IMR-90 (cell line): ENCODE data around the gene MAML3. TPM values are rescaled to one million over a fixed set of nuclear protein-coding genes. Genes with fewer than 3 reads are reported as not detected.

Experiments
- ATAC-seq: fragments of 200-7000 bp; cut with Tn5 transposase; 2 replicates; pipeline ENCODE4 v1.9.1; 2020; ENCODE audit warnings: low read depth, mild to moderate bottlenecking, moderate library complexity
- BruUV-seq: library from RNA; stranded (reverse); fragments of 400-500 nt; replicated peaks from 2 replicates; lab custom pipeline; 2021; lab: Mats Ljungman, UMichigan
- CTCF ChIA-PET: fragments of 300-600 bp; formaldehyde crosslinking; extraction: SDS; loops from one replicate; lab custom pipeline; 2021; ENCODE audit warnings: antibody characterized with exemption; lab: Yijun Ruan, JAX
- POLR2A ChIA-PET: fragments of 300-600 bp; sonication (Branson Sonifier 250); formaldehyde crosslinking; loops from one replicate; lab custom pipeline; 2022; ENCODE audit warnings: antibody characterized with exemption; ENCODE audit not compliant: unreplicated experiment; lab: Charles Lee
- DNase-seq: peaks from one replicate; pipeline ENCODE4 v3.0.0; 2013
- H2AFZ ChIP-seq: replicated peaks from 2 replicates; pipeline ENCODE3; 2013; ENCODE audit warnings: low read length, mild to moderate bottlenecking; ENCODE audit not compliant: poor library complexity
- H2AK5ac ChIP-seq: 2 replicates; pipeline ENCODE4 v1.6.1; 2013; ENCODE audit warnings: low read depth, low read length, inconsistent platforms
- H2AK9ac ChIP-seq: replicated peaks from 2 replicates; pipeline ENCODE3; 2013; ENCODE audit warnings: mild to moderate bottlenecking, low read depth, low read length, moderate library complexity; ENCODE audit not compliant: poor library complexity
- H2BK120ac ChIP-seq: 2 replicates; pipeline ENCODE4 v1.6.1; 2013; ENCODE audit warnings: low read depth, low read length, inconsistent platforms
- H2BK15ac ChIP-seq: 3 replicates; pipeline ENCODE4 v1.6.1; 2013; ENCODE audit warnings: low read depth, low read length, inconsistent platforms
- H2BK20ac ChIP-seq: 2 replicates; pipeline ENCODE4 v1.6.1; 2013; ENCODE audit warnings: low read depth, mild to moderate bottlenecking, inconsistent platforms, low read length, moderate library complexity
- H2BK5ac ChIP-seq: 2 replicates; pipeline ENCODE4 v1.6.1; 2013; ENCODE audit warnings: mild to moderate bottlenecking, low read depth, low read length, inconsistent platforms; ENCODE audit not compliant: poor library complexity, severe bottlenecking
- H3K14ac ChIP-seq: replicated peaks from 2 replicates; pipeline ENCODE4 v1.6.1; 2013; ENCODE audit warnings: low read depth, low read length, inconsistent platforms
- H3K18ac ChIP-seq: 2 replicates; pipeline ENCODE4 v1.6.1; 2013; ENCODE audit warnings: low read depth, low read length, control low read depth
- H3K23ac ChIP-seq: 2 replicates; pipeline ENCODE4 v1.6.1; 2013; ENCODE audit warnings: low read depth, low read length, inconsistent platforms
- H3K27ac ChIP-seq: 2 replicates; pipeline ENCODE4 v1.5.1; 2013; ENCODE audit warnings: mild to moderate bottlenecking, control low read depth, low read length; ENCODE audit not compliant: insufficient read depth
- H3K27me3 ChIP-seq: 2 replicates; pipeline ENCODE4 v1.6.1; 2013; ENCODE audit warnings: low read length; ENCODE audit not compliant: control insufficient read depth, insufficient read depth
- H3K36me3 ChIP-seq: 2 replicates; pipeline ENCODE4 v1.6.1; 2013; ENCODE audit warnings: low read length, mixed read lengths; ENCODE audit not compliant: control insufficient read depth, insufficient read depth
- H3K4ac ChIP-seq: 2 replicates; pipeline ENCODE4 v1.6.1; 2013; ENCODE audit warnings: low read depth, low read length, inconsistent platforms
- H3K4me1 ChIP-seq: 2 replicates; pipeline ENCODE4 v1.6.1; 2013; ENCODE audit warnings: low read length, mixed read lengths; ENCODE audit not compliant: control insufficient read depth, insufficient read depth
- H3K4me2 ChIP-seq: 2 replicates; pipeline ENCODE4 v1.6.1; 2013; ENCODE audit warnings: low read depth, mild to moderate bottlenecking, control low read depth, low read length, moderate library complexity
- H3K4me3 ChIP-seq: 2 replicates; pipeline ENCODE4 v1.5.1; 2013; ENCODE audit warnings: low read depth, mild to moderate bottlenecking, control low read depth, low read length, moderate library complexity; ENCODE audit not compliant: insufficient read depth
- H3K56ac ChIP-seq: 2 replicates; pipeline ENCODE4 v1.6.1; 2013; ENCODE audit warnings: low read length, inconsistent platforms; ENCODE audit not compliant: insufficient read depth; ENCODE audit errors: extremely low read depth
- H3K79me1 ChIP-seq, 2 experiments: 2 replicates each; pipeline ENCODE4 v1.6.1; 2013; ENCODE audit warnings: low read length in 2 of 2, inconsistent platforms in 1 of 2, low read depth in 1 of 2
- H3K9ac ChIP-seq: 2 replicates; pipeline ENCODE4 v1.6.1; 2013; ENCODE audit warnings: low read depth, low read length, control low read depth
- H3K9me1 ChIP-seq: 2 replicates; pipeline ENCODE4 v1.6.1; 2013; ENCODE audit warnings: low read length, inconsistent platforms; ENCODE audit not compliant: insufficient read depth
- H3K9me3 ChIP-seq: 2 replicates; pipeline ENCODE4 v1.6.1; 2013; ENCODE audit warnings: low read length; ENCODE audit not compliant: control insufficient read depth, insufficient read depth
- H4K20me1 ChIP-seq: 2 replicates; pipeline ENCODE4 v1.6.1; 2013; ENCODE audit warnings: low read length, inconsistent platforms; ENCODE audit not compliant: insufficient read depth
- H4K5ac ChIP-seq: 2 replicates; pipeline ENCODE4 v1.6.1; 2013; ENCODE audit warnings: mild to moderate bottlenecking, low read depth, low read length, control low read depth
- H4K8ac ChIP-seq, 2 experiments: 2 replicates each; pipeline ENCODE4 v1.6.1; 2013; ENCODE audit warnings: low read depth in 2 of 2, low read length in 2 of 2, control low read depth in 1 of 2, inconsistent platforms in 1 of 2
- H4K91ac ChIP-seq: 2 replicates; pipeline ENCODE4 v1.6.1; 2013; ENCODE audit warnings: low read depth, low read length, inconsistent platforms; ENCODE audit not compliant: insufficient read depth
- CEBPB ChIP-seq: IDR thresholded peaks from 2 replicates; pipeline ENCODE4 v1.6.1; 2012; ENCODE audit warnings: low read depth, low read length, improper control_type of control experiment
- MAZ ChIP-seq: IDR thresholded peaks from 2 replicates; pipeline ENCODE4 v1.6.1; 2012; ENCODE audit warnings: low read depth, mild to moderate bottlenecking, low read length, improper control_type of control experiment, moderate library complexity, borderline replicate concordance
- NFE2L2 ChIP-seq: fragments of 150-350 bp; IDR thresholded peaks from 2 replicates; pipeline ENCODE4 v1.6.1; 2016; ENCODE audit warnings: low read depth, mild to moderate bottlenecking, low read length
- RFX5 ChIP-seq: IDR thresholded peaks from 2 replicates; pipeline ENCODE4 v1.8.0; 2012; ENCODE audit warnings: low read depth, mild to moderate bottlenecking, low read length, moderate library complexity
- WGBS, 2 experiments: methylation state at CpG; one replicate each; pipeline versions ENCODE4 v1.1.5 to v1.1.7; 2013; ENCODE audit warnings: missing lambda C conversion rate in 2 of 2; ENCODE audit not compliant: insufficient read length in 1 of 2; ENCODE audit errors: extremely low coverage in 2 of 2; 5-methylcytosine and 5-hydroxymethylcytosine counted together
- dilution Hi-C: fragments of 300-500 bp; cut with HindIII; formaldehyde crosslinking; loops from one replicate; pipeline ENCODE4 v1.14.3; 2018; ENCODE audit warnings: low sequenced_read_pairs; ENCODE audit not compliant: unreplicated experiment
- in situ Hi-C: fragments of 300-500 bp; cut with MboI; formaldehyde crosslinking; loops from 3 replicates; pipeline ENCODE4 v1.14.3; 2019; ENCODE audit warnings: low sequenced_read_pairs, inconsistent platforms, mixed read lengths
- intact Hi-C: fragments of 100-400 bp; cut with micrococcal nuclease; formaldehyde crosslinking; loops from 2 replicates; pipeline ENCODE4 v1.10.0; 2022
- polyA plus RNA-seq, 3 experiments: library from polyadenylated mRNA; depleted of rRNA; stranded (reverse); fragments of >200 nt; gene quantifications; 2 replicates each; pipeline ENCODE4 v1.2.3, GENCODE V29; 2012; ENCODE audit warnings: low replicate concordance in 1 of 3
- total RNA-seq: library from RNA; depleted of rRNA; stranded (reverse); fragments of >200 nt; gene quantifications from 2 replicates; pipeline ENCODE4 v1.2.3, GENCODE V29; 2012
- TF ChIP-seq, protein P1 (sequence below): fragments of 150-350 bp; IDR thresholded peaks from 2 replicates; pipeline ENCODE4 v1.6.1; 2016; ENCODE audit warnings: low read depth, mild to moderate bottlenecking, low read length, moderate library complexity, borderline replicate concordance
- TF ChIP-seq, protein P2 (sequence below): fragments of 150-350 bp; IDR thresholded peaks from 2 replicates; pipeline ENCODE4 v1.6.1; 2017; ENCODE audit warnings: mild to moderate bottlenecking, antibody characterized with exemption, low read length, low read depth

The MAML3 gene
- total and polyA plus RNA-seq, 2 of the 4 experiments (the other 2 are of a cell fraction): 0.90 to 1.7 TPM

DNA sequence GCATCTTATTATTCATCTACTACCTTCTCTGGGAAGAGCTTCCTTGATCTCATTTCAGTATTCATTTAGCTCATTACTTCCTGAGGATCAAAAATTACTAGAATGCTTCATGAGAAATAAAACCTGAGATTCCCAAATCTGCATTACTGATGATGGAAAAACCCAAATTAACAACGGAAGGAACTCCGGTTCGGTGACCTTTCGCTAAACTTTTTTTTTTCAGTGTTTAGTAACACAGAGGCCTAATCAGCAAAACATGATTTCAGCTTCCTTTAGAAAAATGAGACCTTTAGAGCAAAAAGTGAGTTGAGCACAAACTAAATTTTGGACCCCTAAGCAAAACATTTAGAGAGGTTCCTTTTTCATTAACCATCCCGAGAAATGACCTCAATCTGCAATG is 229.2 kb downstream of the MAML3 start:
- TF ChIP-seq, protein P1, sequence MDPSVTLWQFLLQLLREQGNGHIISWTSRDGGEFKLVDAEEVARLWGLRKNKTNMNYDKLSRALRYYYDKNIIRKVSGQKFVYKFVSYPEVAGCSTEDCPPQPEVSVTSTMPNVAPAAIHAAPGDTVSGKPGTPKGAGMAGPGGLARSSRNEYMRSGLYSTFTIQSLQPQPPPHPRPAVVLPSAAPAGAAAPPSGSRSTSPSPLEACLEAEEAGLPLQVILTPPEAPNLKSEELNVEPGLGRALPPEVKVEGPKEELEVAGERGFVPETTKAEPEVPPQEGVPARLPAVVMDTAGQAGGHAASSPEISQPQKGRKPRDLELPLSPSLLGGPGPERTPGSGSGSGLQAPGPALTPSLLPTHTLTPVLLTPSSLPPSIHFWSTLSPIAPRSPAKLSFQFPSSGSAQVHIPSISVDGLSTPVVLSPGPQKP: no peak
- TF ChIP-seq RFX5 (no peak), NFE2L2 (no peak), CEBPB (no peak), MAZ (no peak)
- TF ChIP-seq, protein P2, sequence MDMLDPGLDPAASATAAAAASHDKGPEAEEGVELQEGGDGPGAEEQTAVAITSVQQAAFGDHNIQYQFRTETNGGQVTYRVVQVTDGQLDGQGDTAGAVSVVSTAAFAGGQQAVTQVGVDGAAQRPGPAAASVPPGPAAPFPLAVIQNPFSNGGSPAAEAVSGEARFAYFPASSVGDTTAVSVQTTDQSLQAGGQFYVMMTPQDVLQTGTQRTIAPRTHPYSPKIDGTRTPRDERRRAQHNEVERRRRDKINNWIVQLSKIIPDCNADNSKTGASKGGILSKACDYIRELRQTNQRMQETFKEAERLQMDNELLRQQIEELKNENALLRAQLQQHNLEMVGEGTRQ: no peak
- peaks cover 8% of the 10 kb centered on the region for H3K4me1 ChIP-seq
- H3K23ac ChIP-seq: no peak overlapping the region
- H4K5ac ChIP-seq: no peak overlapping the region
- no peak overlapping the region for H3K27ac ChIP-seq
- H2BK120ac ChIP-seq: no peak overlapping the region
- no peaks in the 10 kb centered on the region; a peak in 1 of 4 replicates for H3K79me1 ChIP-seq
- H2AK5ac ChIP-seq: no peak overlapping the region
- H3K56ac ChIP-seq: no peak overlapping the region
- POLR2A ChIA-PET: no interaction called here
- no peak overlapping the region for H3K14ac ChIP-seq
- no peak overlapping the region for H4K91ac ChIP-seq
- no CpG with 5 or more reads among the region's 5 CpGs for WGBS, 2 experiments
- BruUV-seq: no TSS peak
- no peak overlapping the region for H2BK5ac ChIP-seq
- H3K18ac ChIP-seq: no peak overlapping the region
- H2BK15ac ChIP-seq: no peak overlapping the region
- no peak overlapping the region for H4K8ac ChIP-seq
- H3K4ac ChIP-seq: no peak overlapping the region
- no peaks in the 10 kb centered on the region for H3K27me3 ChIP-seq
- H3K9me1 ChIP-seq: 0 out of 2 replicates have a peak, but pooled peaks cover 3% of the 10 kb centered on the region
- H2AK9ac ChIP-seq: no peak overlapping the region
- CTCF ChIA-PET: interaction anchor here (0.6 kb wide), 1 partner anchor 82 kb away, joined by 3 read pairs; no protein-coding TSS in a partner anchor
- no peak for DNase-seq
- no peaks in the 10 kb centered on the region for H4K20me1 ChIP-seq
- in situ Hi-C loops: no loop called here
- H3K4me3 ChIP-seq: no peak overlapping the region
- no peak overlapping the region for H3K4me2 ChIP-seq
- no peaks in the 10 kb centered on the region for H3K36me3 ChIP-seq
- intact Hi-C loops: no loop called here
- H2AFZ ChIP-seq: no peak overlapping the region
- ATAC-seq: no peak
- dilution Hi-C loops: no loop called here
- no peak overlapping the region for H2BK20ac ChIP-seq
- H3K9me3 ChIP-seq: no peaks in the 10 kb centered on the region
- H3K9ac ChIP-seq: no peak overlapping the region
